Kidney (tissue), 14 donors: ENCODE data around the gene DYRK2. TPM values are rescaled to one million over a fixed set of nuclear protein-coding genes. Genes with fewer than 3 reads are reported as not detected.

Experiments
- DNase-seq, 5 donors: peaks; one replicate each; pipeline ENCODE4 v3.0.0-alpha.2; 2013 to 2020
- FAIRE-seq: peaks from 2 replicates; lab custom pipeline; 2012; peaks lifted over from hg19 to GRCh38; lab: Jason Lieb, UNC
- H3K27ac ChIP-seq, 2 donors: one replicate each; pipeline ENCODE4 v1.7.0; 2013; ENCODE audit warnings: low read depth in 2 of 2, low read length in 2 of 2, inconsistent platforms in 1 of 2
- H3K27me3 ChIP-seq: one replicate; pipeline ENCODE4 v1.7.1; 2013; ENCODE audit warnings: low read length, inconsistent platforms; ENCODE audit not compliant: control insufficient read depth, insufficient read depth
- H3K36me3 ChIP-seq, 3 donors: one replicate each; pipeline versions ENCODE4 v1.7.0 to v1.7.1; 2013; ENCODE audit warnings: low read length in 3 of 3, control low read depth in 1 of 3, inconsistent platforms in 1 of 3; ENCODE audit not compliant: insufficient read depth in 3 of 3, control insufficient read depth in 2 of 3
- H3K4me1 ChIP-seq, 3 donors: one replicate each; pipeline versions ENCODE4 v1.7.0 to v1.7.1; 2013; ENCODE audit warnings: low read length in 3 of 3, inconsistent platforms in 1 of 3, low read depth in 1 of 3; ENCODE audit not compliant: control insufficient read depth in 2 of 3, insufficient read depth in 2 of 3
- H3K4me3 ChIP-seq, 3 donors: one replicate each; pipeline versions ENCODE4 v1.7.0 to v1.8.1; 2013; ENCODE audit warnings: low read length in 3 of 3, control low read depth in 1 of 3, inconsistent platforms in 1 of 3
- H3K9ac ChIP-seq, 3 donors: one replicate each; pipeline versions ENCODE4 v1.7.0 to v1.7.1; 2013; ENCODE audit warnings: low read length in 3 of 3, control low read depth in 1 of 3, inconsistent platforms in 1 of 3
- H3K9me3 ChIP-seq, 3 donors: one replicate each; pipeline versions ENCODE4 v1.7.0 to v1.7.1; 2013; ENCODE audit warnings: low read length in 3 of 3, control low read depth in 1 of 3, inconsistent platforms in 1 of 3; ENCODE audit not compliant: control insufficient read depth in 2 of 3, insufficient read depth in 1 of 3
- intact Hi-C: fragments of 100-400 bp; cut with DNase I; formaldehyde crosslinking; loops from one replicate; pipeline ENCODE4 v1.11.1; 2022
- polyA plus RNA-seq: library from polyadenylated mRNA; stranded (reverse); fragments of 350-450 nt; fragmentation: Illumina TruSeq; extraction: RNeasy Lipid Tissue Mini Kit (QIAGEN cat#74804); gene quantifications from one replicate; pipeline ENCODE4 v1.2.3, GENCODE V29; 2014; ENCODE audit warnings: low read depth, low replicate concordance; ENCODE audit not compliant: insufficient read depth
- total RNA-seq: library from RNA; stranded (reverse); fragmentation: NEBNext Ultra II Directional; extraction: Animal tissue kit (Norgen Biotek cat#: 25700); gene quantifications from one replicate; pipeline ENCODE4 v1.2.1, GENCODE V29; 2021
- TF ChIP-seq, protein P1 (sequence below): IDR thresholded peaks from 3 replicates; pipeline ENCODE4 v1.5.1; 2012; ENCODE audit warnings: mild to moderate bottlenecking, moderate library complexity, borderline replicate concordance; ENCODE audit not compliant: insufficient read depth; ENCODE audit errors: extremely low read depth
- donor health status: control.
- donor health status: control.
- donor health status: control.
- donor health status: control.
- donor health status: control.
- donor health status: DM: yes; HTN: yes; CAD: no.
- donor health status: Normal renal cell carcinoma (clear cell type).

The DYRK2 gene
- total and polyA plus RNA-seq, 2 donors from 2014 or later, result 2.8 to 35.4 TPM

- DNase-seq, result no peak
- no peak for FAIRE-seq
Observed at GRCh38 chr12:67633708-67634107, 14.8 kb upstream of the DYRK2 start.

GRCh38 chr12:67634303-67634761 lies 14.2 kb upstream of the DYRK2 start:
- H3K4me1 ChIP-seq, result peaks cover 0 to 2% (median 0%) of the 10 kb centered on the region in 3 donors
- TF ChIP-seq, protein P1, sequence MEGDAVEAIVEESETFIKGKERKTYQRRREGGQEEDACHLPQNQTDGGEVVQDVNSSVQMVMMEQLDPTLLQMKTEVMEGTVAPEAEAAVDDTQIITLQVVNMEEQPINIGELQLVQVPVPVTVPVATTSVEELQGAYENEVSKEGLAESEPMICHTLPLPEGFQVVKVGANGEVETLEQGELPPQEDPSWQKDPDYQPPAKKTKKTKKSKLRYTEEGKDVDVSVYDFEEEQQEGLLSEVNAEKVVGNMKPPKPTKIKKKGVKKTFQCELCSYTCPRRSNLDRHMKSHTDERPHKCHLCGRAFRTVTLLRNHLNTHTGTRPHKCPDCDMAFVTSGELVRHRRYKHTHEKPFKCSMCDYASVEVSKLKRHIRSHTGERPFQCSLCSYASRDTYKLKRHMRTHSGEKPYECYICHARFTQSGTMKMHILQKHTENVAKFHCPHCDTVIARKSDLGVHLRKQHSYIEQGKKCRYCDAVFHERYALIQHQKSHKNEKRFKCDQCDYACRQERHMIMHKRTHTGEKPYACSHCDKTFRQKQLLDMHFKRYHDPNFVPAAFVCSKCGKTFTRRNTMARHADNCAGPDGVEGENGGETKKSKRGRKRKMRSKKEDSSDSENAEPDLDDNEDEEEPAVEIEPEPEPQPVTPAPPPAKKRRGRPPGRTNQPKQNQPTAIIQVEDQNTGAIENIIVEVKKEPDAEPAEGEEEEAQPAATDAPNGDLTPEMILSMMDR, result no peak
- no peak for FAIRE-seq

More at GRCh38 chr12:67633708-67634107, 14.8 kb upstream of the DYRK2 start:
- Histone ChIP-seq H3K4me1 (peaks cover 0 to 2% (median 0%) of the 10 kb centered on the region in 3 donors), H3K27me3 (no peaks in the 10 kb centered on the region), H3K4me3 (no peak overlapping the region), H3K27ac (no peak overlapping the region), H3K9me3 (no peaks in the 10 kb centered on the region), H3K36me3 (no peaks in the 10 kb centered on the region), H3K9ac (no peak overlapping the region)
- intact Hi-C loops, result no loop called here
- TF ChIP-seq, protein P1, result no peak

GRCh38 chr12:67637718-67638117 lies 10.8 kb upstream of the DYRK2 start:
- intact Hi-C loops, result no loop called here
- H3K27ac ChIP-seq, result no peak overlapping the region
- no peak overlapping the region for H3K9ac ChIP-seq
- TF ChIP-seq, protein P1, result no peak
- no peak overlapping the region for H3K4me3 ChIP-seq
- H3K4me1 ChIP-seq, result no peaks in the 10 kb centered on the region
- H3K9me3 ChIP-seq, result no peaks in the 10 kb centered on the region
- no peak for FAIRE-seq
- no peaks in the 10 kb centered on the region for H3K36me3 ChIP-seq
- no peaks in the 10 kb centered on the region for H3K27me3 ChIP-seq
- no peak for DNase-seq

More at GRCh38 chr12:67634303-67634761, 14.2 kb upstream of the DYRK2 start:
- no peak overlapping the region for H3K4me3 ChIP-seq
- H3K27me3 ChIP-seq, result no peaks in the 10 kb centered on the region
- no peak for DNase-seq
- H3K9ac ChIP-seq, result no peak overlapping the region
- no peaks in the 10 kb centered on the region for H3K36me3 ChIP-seq
- H3K9me3 ChIP-seq, result no peaks in the 10 kb centered on the region
- no peak overlapping the region for H3K27ac ChIP-seq
- intact Hi-C loops, result no loop called here

DNA sequence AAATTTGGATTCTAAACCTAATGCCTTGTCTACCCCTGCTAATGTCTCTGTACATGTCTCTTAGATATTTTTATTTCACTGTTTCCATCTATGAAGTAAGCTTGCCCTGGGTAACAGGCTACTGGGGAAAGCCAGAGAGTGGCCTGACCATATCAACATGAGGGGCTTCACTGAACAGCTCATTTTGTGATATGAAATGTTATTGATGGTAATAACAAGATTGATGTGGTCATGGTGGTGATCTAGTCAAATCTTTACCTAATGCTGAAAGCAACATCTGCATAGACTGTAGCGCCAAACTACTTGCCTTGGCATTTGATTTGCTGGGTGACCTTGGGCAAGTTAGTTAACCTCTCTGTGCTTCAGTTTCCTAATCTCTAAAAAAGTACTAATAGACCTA lies 9.9 kb upstream of the DYRK2 start:
- no peak for FAIRE-seq
- H3K9me3 ChIP-seq, result no peaks in the 10 kb centered on the region
- no peaks in the 10 kb centered on the region for H3K27me3 ChIP-seq
- TF ChIP-seq, protein P1, result no peak
- H3K4me3 ChIP-seq, result no peak overlapping the region
- H3K4me1 ChIP-seq, result no peaks in the 10 kb centered on the region
- H3K9ac ChIP-seq, result no peak overlapping the region
- H3K27ac ChIP-seq, result no peak overlapping the region
- no peaks in the 10 kb centered on the region for H3K36me3 ChIP-seq
- no peak for DNase-seq
- intact Hi-C loops, result no loop called here
